UCSD-AML1 (cell line): ENCODE measurements around the gene JUN.

Experiments
- DNase-seq: peaks from one replicate; lab custom pipeline; 2025; ENCODE audit not compliant: unreplicated experiment; lab: John Stamatoyannopoulos, UW

The JUN gene

GRCh38 chr1:58764294-58764978, 19.4 kb downstream of the JUN start:
- no peak for DNase-seq

GRCh38 chr1:58763214-58763613, 20.6 kb downstream of the JUN start:
- no peak for DNase-seq

- DNase-seq: no peak
Measured at GRCh38 chr1:58762806-58763205, 21.0 kb downstream of the JUN start.

DNA sequence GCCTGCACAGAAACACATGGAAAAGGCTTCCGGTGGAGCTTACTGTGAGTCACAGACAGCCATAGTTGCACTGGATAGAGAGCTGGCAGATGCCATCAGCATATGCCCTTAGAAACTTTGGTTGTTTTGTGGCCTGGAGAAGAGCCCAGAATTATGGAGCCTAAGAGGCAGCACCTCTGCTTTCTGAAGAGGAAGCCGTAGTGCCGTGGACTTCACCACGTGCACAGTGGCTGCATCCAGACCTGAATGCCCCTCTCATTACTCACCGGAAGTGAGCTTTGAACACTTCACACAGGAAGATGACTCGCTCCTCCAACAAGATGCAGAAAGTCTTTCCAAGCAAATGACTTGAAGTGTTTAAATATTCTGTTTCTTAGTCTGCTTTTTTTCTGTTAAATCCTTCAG, 28.4 kb downstream of the JUN start:
- peak; percentile 59 for DNase-seq

GRCh38 chr1:58754683-58755467, 29.0 kb downstream of the JUN start:
- peak; percentile 13 for DNase-seq

- no peak for DNase-seq
Measured at GRCh38 chr1:58754073-58754613, 29.7 kb downstream of the JUN start.

- no peak for DNase-seq
Measured at GRCh38 chr1:58753431-58753866, 30.4 kb downstream of the JUN start.

DNA sequence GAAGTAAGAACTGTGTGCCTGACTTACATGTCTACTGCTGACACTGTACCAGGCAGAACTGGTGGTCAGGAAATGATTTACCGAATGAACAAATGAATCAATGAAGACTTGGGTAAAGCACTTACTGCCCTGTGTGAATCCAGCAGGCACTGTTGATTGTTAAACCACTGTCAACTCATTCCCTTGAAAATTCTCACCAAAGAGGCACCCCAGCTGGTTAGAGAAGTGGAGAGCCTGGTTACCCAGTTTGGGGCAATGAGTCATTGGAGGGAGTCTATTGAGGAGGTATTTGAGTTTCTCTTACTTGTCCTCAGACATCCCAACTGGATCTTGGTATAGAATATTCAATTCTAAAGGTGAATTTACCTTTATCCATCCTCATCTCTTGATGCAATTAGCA, 34.2 kb downstream of the JUN start:
- no peak for DNase-seq

GRCh38 chr1:58748666-58749065, 35.2 kb downstream of the JUN start:
- no peak for DNase-seq

GRCh38 chr1:58746757-58747156, 37.1 kb downstream of the JUN start:
- no peak for DNase-seq

DNA sequence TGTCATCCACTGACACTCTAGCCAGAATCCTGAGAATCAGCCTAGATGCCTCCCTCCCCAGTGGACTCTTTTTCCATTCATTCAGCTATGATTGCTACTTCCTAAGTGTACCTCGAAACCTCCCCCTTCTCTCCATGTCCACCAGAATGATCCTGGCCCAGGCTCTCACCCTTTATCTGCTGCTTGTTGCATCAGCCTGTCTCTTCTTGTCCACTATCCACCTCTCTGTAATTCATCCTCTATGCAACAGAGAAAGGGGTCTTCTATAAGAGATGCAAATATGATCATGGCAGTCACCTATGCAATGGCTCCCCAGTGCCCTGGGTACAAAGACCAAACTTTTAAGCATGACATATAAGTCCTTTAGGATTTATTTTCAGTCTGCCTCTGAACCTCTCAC, 37.7 kb downstream of the JUN start:
- no peak for DNase-seq

DNA sequence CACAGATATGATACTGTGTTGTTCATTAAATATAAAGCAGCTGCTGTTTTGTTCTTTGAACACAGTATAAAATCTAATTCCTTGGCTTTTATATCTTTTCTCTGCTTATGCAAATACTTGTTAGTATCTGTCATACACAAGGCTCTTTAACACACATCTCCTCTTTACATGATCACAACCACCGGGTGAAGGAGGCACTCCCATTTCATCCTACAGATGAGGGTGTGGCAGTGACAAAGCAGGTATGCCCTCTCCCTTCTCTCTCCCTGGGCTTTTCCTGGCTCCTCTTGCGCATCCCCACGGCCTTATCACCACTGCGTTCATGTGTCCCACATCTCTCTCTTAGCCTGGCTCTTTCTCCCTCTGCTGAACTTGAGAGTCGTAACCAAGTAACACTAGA, 38.2 kb downstream of the JUN start:
- DNase-seq: no peak

DNA sequence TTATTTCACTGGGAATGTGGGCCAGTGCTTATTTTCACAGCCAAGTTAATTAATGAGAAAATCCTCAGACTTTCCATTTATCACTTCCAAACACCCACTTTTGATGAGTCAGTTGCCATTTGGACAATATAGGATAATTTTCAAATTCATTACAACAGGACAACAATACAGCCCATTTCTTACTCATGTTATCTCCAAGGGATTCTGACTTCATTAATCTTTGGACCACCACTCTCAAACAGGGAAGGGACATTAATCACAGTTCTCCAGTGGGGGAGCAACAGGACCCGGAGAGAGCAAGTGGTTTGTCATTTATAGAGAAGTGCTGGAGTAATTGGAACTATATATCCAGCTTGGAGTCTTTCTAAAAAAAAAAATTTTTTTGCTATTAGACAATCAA, 38.7 kb downstream of the JUN start:
- no peak for DNase-seq

GRCh38 chr1:58741678-58742553, 41.9 kb downstream of the JUN start:
- DNase-seq: no peak

- DNase-seq: no peak
Measured at GRCh38 chr1:58739856-58740466, 43.9 kb downstream of the JUN start.

DNA sequence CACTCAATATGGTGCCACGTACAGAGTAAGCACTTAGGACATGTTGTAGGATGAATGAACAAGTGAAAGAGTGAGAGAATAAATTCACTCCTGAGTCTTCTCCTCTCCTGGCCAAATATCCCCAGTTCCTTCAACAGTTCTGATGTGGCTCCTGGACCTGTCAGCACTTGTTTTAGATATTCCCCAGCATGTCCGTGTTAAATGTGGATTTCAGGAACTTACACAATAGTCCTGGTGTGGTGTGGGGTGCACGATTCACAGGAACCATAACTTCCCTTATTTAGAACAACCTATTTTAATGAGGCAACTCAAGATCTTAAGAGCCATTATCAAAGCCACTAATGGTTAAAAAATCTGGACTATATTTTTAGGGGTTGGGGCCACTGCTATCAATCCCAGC, 45.0 kb downstream of the JUN start:
- DNase-seq: peak; percentile 25

DNA sequence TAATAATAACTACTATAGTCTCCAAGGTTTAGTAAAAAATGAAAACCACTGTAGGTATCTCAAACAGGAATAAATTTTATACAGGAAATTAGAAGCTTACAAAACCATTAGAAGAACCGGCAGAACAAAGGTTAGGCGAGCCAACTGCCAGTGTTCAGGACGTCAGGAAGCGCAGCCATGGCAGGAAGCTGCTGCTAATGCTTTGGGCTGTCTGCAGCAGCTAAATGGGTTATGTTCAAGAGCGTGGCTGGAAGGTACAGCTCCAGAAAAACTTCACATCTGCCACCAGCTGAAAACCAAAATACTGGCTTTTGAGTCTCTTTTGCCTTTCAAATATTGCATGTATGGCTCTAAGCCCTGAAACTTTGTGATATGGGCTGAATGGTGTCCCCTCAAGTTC, 48.3 kb downstream of the JUN start:
- peak; percentile 15 for DNase-seq

DNA sequence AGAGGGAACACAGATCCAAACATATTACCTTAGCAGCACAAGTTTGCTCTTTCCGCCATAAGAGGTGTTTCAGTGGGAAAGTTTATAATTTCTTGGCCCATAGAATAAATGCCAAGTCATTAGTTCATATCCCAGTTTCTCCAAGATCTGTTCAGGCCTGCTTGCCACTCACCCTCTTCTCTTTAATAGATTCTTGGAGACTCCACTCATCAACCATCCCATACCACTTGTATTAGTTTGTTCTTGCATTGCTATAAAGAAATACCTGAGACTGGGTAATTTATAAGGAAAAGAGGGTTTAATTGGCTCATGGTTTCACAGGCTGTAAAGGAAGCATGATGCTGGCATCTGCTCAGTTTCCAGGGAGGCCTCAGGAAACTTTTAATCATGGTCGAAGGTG, 49.2 kb downstream of the JUN start:
- DNase-seq: no peak

DNA sequence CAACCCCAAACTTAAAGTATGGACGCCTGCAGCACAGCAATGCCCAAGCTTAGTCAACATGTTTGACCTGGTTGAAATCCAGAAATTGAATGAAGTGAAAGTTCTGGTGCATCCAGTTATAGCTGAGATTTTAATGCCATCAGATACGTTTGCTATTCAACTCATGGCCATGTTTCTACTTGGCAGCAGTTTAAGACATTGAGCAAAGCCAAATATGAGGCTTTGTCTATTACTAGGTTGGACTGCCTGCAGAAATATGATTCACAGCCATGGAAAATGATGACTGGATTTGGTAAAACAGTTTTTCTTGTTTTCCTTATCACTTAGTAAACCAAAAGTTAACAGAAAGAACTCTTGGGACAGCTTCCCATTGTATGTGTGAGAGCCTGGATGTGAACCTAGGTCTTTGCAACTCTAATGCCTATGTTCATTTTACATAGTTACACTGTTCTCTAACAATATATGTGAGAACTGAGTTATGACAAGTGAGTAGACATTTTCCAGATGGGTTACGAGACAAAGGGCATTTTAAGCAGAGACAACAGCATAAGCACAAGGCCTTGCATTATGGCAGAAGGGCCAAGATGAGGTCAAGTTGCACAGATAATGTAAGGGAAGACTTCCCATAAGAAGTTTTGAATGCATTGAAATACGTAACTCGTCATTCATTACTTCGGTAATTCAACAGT, 51.6 kb downstream of the JUN start:
- DNase-seq: no peak
